ENCODE measurements around the gene EPGN.

EPGN gene

DNA sequence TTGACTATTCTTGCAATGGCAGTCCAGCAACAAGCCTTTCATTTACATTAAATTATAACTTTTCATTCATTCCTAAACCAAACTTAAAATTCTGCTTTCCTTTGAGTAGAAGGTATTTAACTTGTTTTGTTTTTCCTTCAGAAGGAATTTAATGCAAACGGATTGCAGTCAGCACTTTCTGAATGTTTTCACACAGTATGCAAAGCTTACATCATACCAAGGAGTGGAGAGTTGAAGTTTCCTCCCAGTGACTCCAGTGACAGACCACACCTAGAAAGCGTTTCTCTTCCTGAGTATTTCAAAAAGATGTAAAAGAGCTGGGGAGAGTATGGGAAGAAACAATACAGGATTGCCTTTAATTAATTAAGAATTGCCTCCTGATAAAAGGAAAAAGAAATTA is 8.1 kb downstream of the EPGN start:
- no peaks in the 10 kb centered on the region for H4K20me1 ChIP-seq (ENCODE audit: low read depth, low read length)
- H3K9me3 ChIP-seq (ENCODE audit: insufficient read depth, low read length), result no peaks in the 10 kb centered on the region
- H3K27ac ChIP-seq (ENCODE audit: low read depth, low read length), result no peak overlapping the region
- no peaks in the 10 kb centered on the region for H3K27me3 ChIP-seq (ENCODE audit: low read length)
- H3K9ac ChIP-seq (ENCODE audit: low read length), result no peak overlapping the region
- no peaks in the 10 kb centered on the region for H3K9me2 ChIP-seq (replicated peaks; ENCODE audit: insufficient read depth, low read length)
- H3K36me3 ChIP-seq (ENCODE audit: low read length), result no peaks in the 10 kb centered on the region
- H3K4me2 ChIP-seq (ENCODE audit: low read depth, low read length, poor library complexity, severe bottlenecking), result no peak overlapping the region
- no peaks in the 10 kb centered on the region for H3K79me2 ChIP-seq (ENCODE audit: insufficient read depth, low read length)
- no peaks in the 10 kb centered on the region for H3F3A ChIP-seq (ENCODE audit: insufficient read depth)
- no peak overlapping the region for H3K4me3 ChIP-seq (ENCODE audit: insufficient read depth, low read length, poor library complexity, severe bottlenecking)
- TF ChIP-seq, protein P1, sequence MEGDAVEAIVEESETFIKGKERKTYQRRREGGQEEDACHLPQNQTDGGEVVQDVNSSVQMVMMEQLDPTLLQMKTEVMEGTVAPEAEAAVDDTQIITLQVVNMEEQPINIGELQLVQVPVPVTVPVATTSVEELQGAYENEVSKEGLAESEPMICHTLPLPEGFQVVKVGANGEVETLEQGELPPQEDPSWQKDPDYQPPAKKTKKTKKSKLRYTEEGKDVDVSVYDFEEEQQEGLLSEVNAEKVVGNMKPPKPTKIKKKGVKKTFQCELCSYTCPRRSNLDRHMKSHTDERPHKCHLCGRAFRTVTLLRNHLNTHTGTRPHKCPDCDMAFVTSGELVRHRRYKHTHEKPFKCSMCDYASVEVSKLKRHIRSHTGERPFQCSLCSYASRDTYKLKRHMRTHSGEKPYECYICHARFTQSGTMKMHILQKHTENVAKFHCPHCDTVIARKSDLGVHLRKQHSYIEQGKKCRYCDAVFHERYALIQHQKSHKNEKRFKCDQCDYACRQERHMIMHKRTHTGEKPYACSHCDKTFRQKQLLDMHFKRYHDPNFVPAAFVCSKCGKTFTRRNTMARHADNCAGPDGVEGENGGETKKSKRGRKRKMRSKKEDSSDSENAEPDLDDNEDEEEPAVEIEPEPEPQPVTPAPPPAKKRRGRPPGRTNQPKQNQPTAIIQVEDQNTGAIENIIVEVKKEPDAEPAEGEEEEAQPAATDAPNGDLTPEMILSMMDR (IDR thresholded peaks at IDR 0.05; ENCODE audit: insufficient read depth, low read length, poor library complexity, severe bottlenecking), result no peak
- no peak for TF ChIP-seq EZH2phosphoT487 (conservative IDR thresholded peaks at IDR 0.05; ENCODE audit: low read length)
- H2AFZ ChIP-seq (ENCODE audit: low read depth, low read length, severe bottlenecking), result no peak overlapping the region

DNA sequence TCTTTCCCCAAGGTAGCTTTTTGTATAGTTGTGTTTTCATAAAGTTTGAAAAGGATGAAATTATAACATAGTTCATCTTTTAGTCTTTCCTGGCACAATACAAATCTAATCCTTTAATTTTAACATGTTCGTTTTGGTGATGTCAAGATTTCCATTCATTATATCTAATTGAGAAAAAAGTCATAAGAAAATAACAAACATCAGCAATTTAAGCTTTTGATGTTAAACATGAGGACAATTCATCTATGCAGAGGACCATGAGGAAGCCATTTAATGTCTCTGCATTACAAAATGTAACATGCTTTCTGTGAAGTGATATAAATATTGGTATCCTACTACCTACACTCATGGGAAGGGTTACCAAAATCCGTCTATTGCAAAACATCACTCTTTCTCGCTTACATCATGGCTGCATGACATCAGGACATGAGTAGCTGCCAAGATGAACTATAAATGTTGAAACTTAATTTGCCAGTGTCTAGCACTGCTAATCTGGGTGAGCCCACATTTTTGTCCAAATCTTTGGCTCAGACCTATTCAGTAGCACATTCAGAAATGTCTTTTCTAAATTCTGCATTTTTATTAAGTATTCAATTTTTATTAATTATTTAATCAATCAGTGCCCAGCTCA is 9.5 kb downstream of the EPGN start:
- H3K9ac ChIP-seq (ENCODE audit: low read length), result no peak overlapping the region
- no peak overlapping the region for H3K27ac ChIP-seq (ENCODE audit: low read depth, low read length)
- H3F3A ChIP-seq (ENCODE audit: insufficient read depth), result no peaks in the 10 kb centered on the region
- no peaks in the 10 kb centered on the region for H3K27me3 ChIP-seq (ENCODE audit: low read length)
- no peaks in the 10 kb centered on the region for H3K9me3 ChIP-seq (ENCODE audit: insufficient read depth, low read length)
- H3K36me3 ChIP-seq (ENCODE audit: low read length), result no peaks in the 10 kb centered on the region
- no peaks in the 10 kb centered on the region for H4K20me1 ChIP-seq (ENCODE audit: low read depth, low read length)
- no peak overlapping the region for H3K4me2 ChIP-seq (ENCODE audit: low read depth, low read length, poor library complexity, severe bottlenecking)
- H2AFZ ChIP-seq (ENCODE audit: low read depth, low read length, severe bottlenecking), result no peak overlapping the region
- H3K9me2 ChIP-seq (replicated peaks; ENCODE audit: insufficient read depth, low read length), result no peaks in the 10 kb centered on the region
- no peaks in the 10 kb centered on the region for H3K79me2 ChIP-seq (ENCODE audit: insufficient read depth, low read length)
- H3K4me3 ChIP-seq (ENCODE audit: insufficient read depth, low read length, poor library complexity, severe bottlenecking), result no peak overlapping the region
- no peak for TF ChIP-seq EZH2phosphoT487 (conservative IDR thresholded peaks at IDR 0.05; ENCODE audit: low read length)
- TF ChIP-seq, protein P1 (IDR thresholded peaks at IDR 0.05; ENCODE audit: insufficient read depth, low read length, poor library complexity, severe bottlenecking), result no peak

DNA sequence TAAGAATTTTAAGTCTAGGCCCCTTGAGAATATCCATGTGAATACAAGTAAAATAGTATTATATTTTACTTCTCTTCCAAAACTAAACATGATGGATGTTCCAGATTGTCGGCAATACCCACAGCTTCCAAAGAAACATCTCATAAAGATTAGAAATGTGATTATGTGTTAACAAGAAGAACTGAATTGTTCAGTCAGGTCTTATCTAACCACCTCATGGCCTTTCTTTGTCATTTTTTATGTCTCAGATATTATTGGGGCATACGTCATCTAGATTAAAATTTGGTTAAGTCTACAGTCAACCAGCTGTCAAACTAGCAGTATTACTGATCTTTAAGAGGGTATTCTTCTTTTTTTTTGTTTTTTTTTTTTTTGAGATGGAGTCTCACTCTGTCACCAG is 10.0 kb downstream of the EPGN start:
- Histone ChIP-seq H3K79me2 (ENCODE audit: insufficient read depth, low read length) (no peaks in the 10 kb centered on the region), H3F3A (ENCODE audit: insufficient read depth) (no peaks in the 10 kb centered on the region), H3K36me3 (ENCODE audit: low read length) (no peaks in the 10 kb centered on the region), H4K20me1 (ENCODE audit: low read depth, low read length) (no peaks in the 10 kb centered on the region), H3K4me2 (ENCODE audit: low read depth, low read length, poor library complexity, severe bottlenecking) (no peak overlapping the region), H3K9me3 (ENCODE audit: insufficient read depth, low read length) (no peaks in the 10 kb centered on the region), H3K9me2 (replicated peaks; ENCODE audit: insufficient read depth, low read length) (no peaks in the 10 kb centered on the region), H3K9ac (ENCODE audit: low read length) (no peak overlapping the region), H3K4me3 (ENCODE audit: insufficient read depth, low read length, poor library complexity, severe bottlenecking) (no peak overlapping the region), H3K27me3 (ENCODE audit: low read length) (no peaks in the 10 kb centered on the region), H2AFZ (ENCODE audit: low read depth, low read length, severe bottlenecking) (no peak overlapping the region), H3K27ac (ENCODE audit: low read depth, low read length) (no peak overlapping the region)
- TF ChIP-seq, protein P1 (IDR thresholded peaks at IDR 0.05; ENCODE audit: insufficient read depth, low read length, poor library complexity, severe bottlenecking), result no peak
- TF ChIP-seq EZH2phosphoT487 (conservative IDR thresholded peaks at IDR 0.05; ENCODE audit: low read length), result no peak
